Subcutaneous abdominal adipose tissue (tissue), 5 donors: Measurements from ENCODE around the gene LRP10.
A peak's percentile ranks its signal among the peaks of the same experiment; 100 is the strongest.
"Not testable (repeated sequence)": the region's sequence is repeated elsewhere in the genome, so short reads cannot be mapped to it uniquely, and the experiment has no call there.

ENCODE experiments used
- H3K27ac ChIP-seq: one replicate; pipeline ENCODE4 v1.7.0; 2013; ENCODE audit warnings: low read depth, mild to moderate bottlenecking, inconsistent platforms, low read length, moderate library complexity
- H3K27me3 ChIP-seq, 5 donors: one replicate each; pipeline ENCODE4 v1.7.0; 2013; ENCODE audit warnings: low read length in 5 of 5, inconsistent platforms in 1 of 5; ENCODE audit not compliant: control insufficient read depth in 5 of 5, insufficient read depth in 4 of 5
- H3K36me3 ChIP-seq, 5 donors: one replicate each; pipeline ENCODE4 v1.7.0; 2013; ENCODE audit warnings: low read length in 5 of 5; ENCODE audit not compliant: control insufficient read depth in 5 of 5, insufficient read depth in 5 of 5
- H3K4me1 ChIP-seq, 5 donors: one replicate each; pipeline ENCODE4 v1.7.0; 2013; ENCODE audit warnings: low read length in 5 of 5, mild to moderate bottlenecking in 3 of 5, moderate library complexity in 1 of 5; ENCODE audit not compliant: control insufficient read depth in 5 of 5, insufficient read depth in 5 of 5
- H3K4me3 ChIP-seq, 5 donors: one replicate each; pipeline ENCODE4 v1.7.0; 2013; ENCODE audit warnings: low read length in 5 of 5, low read depth in 1 of 5
- H3K9ac ChIP-seq, 5 donors: one replicate each; pipeline ENCODE4 v1.7.0; 2013; ENCODE audit warnings: low read length in 5 of 5, mild to moderate bottlenecking in 4 of 5, moderate library complexity in 3 of 5
- H3K9me3 ChIP-seq, 5 donors: one replicate each; pipeline ENCODE4 v1.7.0; 2013; ENCODE audit warnings: low read length in 5 of 5; ENCODE audit not compliant: control insufficient read depth in 5 of 5
- donor health status: healthy.
- donor health status: healthy.
- donor health status: healthy.
- donor health status: healthy.
- donor health status: healthy.

Gene LRP10, protein sequence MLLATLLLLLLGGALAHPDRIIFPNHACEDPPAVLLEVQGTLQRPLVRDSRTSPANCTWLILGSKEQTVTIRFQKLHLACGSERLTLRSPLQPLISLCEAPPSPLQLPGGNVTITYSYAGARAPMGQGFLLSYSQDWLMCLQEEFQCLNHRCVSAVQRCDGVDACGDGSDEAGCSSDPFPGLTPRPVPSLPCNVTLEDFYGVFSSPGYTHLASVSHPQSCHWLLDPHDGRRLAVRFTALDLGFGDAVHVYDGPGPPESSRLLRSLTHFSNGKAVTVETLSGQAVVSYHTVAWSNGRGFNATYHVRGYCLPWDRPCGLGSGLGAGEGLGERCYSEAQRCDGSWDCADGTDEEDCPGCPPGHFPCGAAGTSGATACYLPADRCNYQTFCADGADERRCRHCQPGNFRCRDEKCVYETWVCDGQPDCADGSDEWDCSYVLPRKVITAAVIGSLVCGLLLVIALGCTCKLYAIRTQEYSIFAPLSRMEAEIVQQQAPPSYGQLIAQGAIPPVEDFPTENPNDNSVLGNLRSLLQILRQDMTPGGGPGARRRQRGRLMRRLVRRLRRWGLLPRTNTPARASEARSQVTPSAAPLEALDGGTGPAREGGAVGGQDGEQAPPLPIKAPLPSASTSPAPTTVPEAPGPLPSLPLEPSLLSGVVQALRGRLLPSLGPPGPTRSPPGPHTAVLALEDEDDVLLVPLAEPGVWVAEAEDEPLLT

DNA sequence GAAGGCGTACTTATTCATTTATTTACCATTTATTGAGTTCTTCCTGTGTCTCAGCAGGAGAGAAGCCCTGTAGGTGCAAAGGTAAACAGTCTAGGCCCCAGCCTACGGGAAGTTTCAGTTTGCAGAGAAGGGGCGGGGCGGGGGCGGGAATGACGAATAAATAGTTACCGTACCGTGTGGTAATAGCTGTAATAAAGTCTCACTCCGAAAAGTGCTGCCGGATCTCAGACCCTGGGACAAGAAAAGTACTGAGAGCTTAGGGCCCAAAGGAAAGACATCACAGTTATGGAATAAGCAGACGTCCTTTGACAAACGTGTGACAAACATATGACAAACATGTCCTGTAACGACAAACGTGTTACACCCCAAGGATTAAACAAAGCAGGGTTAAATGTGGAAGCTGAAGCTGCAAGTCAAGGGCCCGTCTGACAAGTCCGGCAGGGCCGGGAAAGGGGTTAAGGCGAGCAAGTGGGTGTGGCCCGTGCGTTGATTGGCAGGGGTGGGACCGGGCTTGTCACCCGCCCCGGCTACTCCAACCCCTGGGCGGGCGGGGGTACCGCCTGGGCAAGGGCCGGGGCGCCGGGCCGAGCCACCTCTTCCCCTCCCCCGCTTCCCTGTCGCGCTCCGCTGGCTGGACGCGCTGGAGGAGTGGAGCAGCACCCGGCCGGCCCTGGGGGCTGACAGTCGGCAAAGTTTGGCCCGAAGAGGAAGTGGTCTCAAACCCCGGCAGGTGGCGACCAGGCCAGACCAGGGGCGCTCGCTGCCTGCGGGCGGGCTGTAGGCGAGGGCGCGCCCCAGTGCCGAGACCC lies at the start of gene LRP10:
Gene LRP10 (plus strand): TSS at position 517 of the 809 bp plus-strand sequence. CDS start 564 bp downstream, outside the sequence.
- peak within 1 kb of the TSS; percentile 99 for H3K27ac ChIP-seq
- peaks cover 1 to 19% (median 16%) of the 10 kb centered on the region in 5 donors for H3K4me1 ChIP-seq
- peaks cover 0 to 32% (median 26%) of the 10 kb centered on the region in 5 donors for H3K36me3 ChIP-seq
- H3K27me3 ChIP-seq: no peaks in the 10 kb centered on the region
- peak within 1 kb of the TSS; percentile 79 to 88 (median 86) for H3K4me3 ChIP-seq
- H3K9me3 ChIP-seq: no peaks in the 10 kb centered on the region
- peak within 1 kb of the TSS; percentile 93 to 99 (median 96) for H3K9ac ChIP-seq

DNA sequence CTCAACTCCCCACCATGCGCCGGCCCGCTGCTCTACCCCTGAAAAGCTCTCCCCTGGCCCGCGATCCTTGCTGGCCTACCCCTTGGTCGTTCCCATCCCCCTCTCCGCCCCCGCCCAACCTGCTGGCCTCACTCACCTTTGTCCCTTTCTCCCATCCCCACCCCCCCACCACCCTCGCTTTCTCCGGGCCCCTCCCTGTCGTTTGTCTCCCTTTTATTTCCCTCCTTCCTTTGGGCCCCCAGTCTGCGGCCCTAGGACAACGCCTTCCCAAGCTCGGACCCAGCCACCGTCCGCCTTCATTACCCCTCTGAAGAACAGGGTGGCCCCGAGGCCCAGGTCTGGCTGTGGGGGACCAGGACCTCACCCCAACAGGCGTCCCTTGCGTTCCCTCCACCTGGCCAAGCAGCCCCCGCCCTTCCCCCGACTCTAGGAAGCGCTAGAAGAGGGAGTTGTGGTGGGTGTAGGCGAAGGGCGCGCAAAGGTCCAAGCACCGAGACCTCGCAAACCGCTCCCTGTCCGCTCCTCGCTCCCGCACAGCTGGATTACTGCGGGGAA lies 49.4 kb upstream of the LRP10 start:
- peak overlapping the region in 3 of 5 donors; percentile 47 to 64 (median 55) for H3K9ac ChIP-seq
- H3K4me1 ChIP-seq: peaks cover 5 to 40% (median 24%) of the 10 kb centered on the region in 5 donors
- no peak overlapping the region for H3K27ac ChIP-seq

DNA sequence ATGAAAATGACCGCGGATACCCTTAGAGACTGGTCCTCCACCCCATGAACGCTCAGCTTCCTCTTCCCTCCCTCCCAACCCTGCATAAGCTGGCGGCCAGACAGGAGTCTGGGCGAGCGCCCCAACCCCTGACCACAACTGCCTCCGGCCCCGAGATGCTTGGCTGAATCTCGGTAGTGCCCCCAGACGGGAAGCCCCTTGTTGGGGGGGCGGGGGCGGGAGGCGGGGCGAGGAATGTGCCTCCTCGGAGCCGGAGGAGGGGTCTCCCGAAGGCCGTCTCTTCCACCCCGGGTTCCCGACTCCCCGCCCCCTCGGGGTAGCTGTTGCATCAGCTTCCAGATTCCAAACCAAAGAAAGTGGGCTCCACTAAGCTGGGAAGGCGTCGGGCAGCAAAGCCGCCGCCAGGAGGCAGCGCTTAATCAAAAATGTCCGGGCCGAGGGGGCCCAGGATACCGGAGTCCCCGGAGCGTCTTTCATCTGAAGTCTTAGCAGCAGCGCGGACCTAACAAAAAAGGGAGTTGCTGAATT lies 48.9 kb upstream of the LRP10 start:
- Histone ChIP-seq H3K27ac (no peak overlapping the region), H3K27me3 (peaks cover 0 to 13% (median 0%) of the 10 kb centered on the region in 5 donors), H3K4me1 (peaks cover 5 to 39% (median 24%) of the 10 kb centered on the region in 5 donors), H3K9me3 (no peaks in the 10 kb centered on the region), H3K36me3 (no peaks in the 10 kb centered on the region), H3K9ac (peak overlapping the region in 3 of 5 donors; percentile 47 to 64 (median 55)), H3K4me3 (peak overlapping the region; percentile 19 to 52 (median 39))

More for the DNA sequence above, 49.4 kb upstream of the LRP10 start:
- Histone ChIP-seq H3K4me3 (peak overlapping the region in 4 of 5 donors; percentile 19 to 52 (median 36)), H3K9me3 (no peaks in the 10 kb centered on the region), H3K36me3 (no peaks in the 10 kb centered on the region), H3K27me3 (peaks cover 0 to 13% (median 0%) of the 10 kb centered on the region in 5 donors)

DNA sequence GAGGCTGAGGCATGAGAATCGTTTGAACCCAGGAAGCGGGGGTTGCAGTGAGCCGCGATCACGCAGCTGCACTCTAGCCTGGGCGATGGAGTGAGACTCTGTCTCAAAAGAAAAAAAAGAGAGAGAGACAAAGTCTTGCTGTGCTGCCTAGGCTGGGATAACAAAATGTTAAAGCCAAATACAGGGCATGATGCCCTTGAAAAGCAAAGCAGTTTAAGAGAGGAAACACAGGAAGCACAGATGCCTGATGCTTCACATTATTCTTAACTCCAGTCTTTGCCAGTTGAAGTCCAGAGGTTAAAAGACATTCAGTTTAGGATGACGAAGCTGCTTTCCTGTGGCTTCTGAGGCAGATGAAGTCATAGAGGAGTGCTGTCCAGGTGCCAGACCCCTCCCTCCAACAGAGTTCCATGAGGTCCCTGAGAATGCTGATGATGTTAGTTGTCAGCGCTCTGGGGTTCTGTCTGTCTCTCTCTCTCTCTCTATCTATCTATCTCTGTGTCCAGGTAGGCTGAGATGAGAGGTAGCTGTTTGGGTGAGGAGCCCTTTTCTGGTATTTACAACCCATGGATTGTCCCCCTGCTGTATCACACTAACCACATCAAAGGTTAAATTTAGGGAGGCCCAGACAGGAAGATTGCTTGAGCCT lies 46.7 kb upstream of the LRP10 start:
- no peak overlapping the region for H3K4me3 ChIP-seq
- H3K27ac ChIP-seq: no peak overlapping the region
- H3K9ac ChIP-seq: peak overlapping the region in 1 of 5 donors; percentile 48
- H3K36me3 ChIP-seq: no peaks in the 10 kb centered on the region
- H3K27me3 ChIP-seq: peaks cover 0 to 9% (median 0%) of the 10 kb centered on the region in 5 donors
- peaks cover 3 to 24% (median 22%) of the 10 kb centered on the region in 5 donors for H3K4me1 ChIP-seq
- H3K9me3 ChIP-seq: no peaks in the 10 kb centered on the region

DNA sequence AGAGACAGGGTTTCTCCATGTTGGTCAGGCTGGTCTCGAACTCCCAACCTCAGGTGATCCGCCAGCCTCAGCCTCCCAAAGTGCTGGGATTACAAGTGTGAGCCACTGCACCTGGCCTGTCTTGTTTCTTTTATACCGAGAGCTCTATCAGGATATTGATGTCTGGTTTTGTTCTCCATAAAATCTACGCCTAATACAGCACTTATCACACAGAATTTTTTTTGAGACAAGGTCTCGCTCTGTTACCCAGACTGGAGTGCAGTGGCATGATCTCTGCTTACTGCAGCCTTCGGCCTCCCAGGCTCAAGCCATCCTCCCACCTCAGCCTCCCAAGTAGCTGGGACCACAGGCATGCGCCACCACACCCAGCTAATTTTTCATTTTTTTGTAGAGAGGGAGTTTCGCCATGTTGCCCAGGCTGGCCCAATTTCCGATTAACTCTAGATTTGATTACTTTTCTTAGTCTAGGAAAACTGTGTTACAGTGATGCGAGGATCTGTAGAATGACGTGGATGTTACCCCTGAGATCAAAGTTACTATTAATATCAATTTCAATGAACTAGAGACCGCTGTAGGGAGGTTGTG lies 42.4 kb upstream of the LRP10 start:
- H3K27me3 ChIP-seq, H3K9me3 ChIP-seq: not testable (repeated sequence)
- peak overlapping the region; percentile 80 for H3K27ac ChIP-seq
- H3K9ac ChIP-seq: peak overlapping the region in 4 of 5 donors; percentile 86 to 93 (median 89)
- peaks cover 0 to 18% (median 14%) of the 10 kb centered on the region in 5 donors for H3K4me1 ChIP-seq
- peak overlapping the region; percentile 78 to 96 (median 91) for H3K4me3 ChIP-seq
- H3K36me3 ChIP-seq: peaks cover 5 to 11% (median 6%) of the 10 kb centered on the region in 5 donors

DNA sequence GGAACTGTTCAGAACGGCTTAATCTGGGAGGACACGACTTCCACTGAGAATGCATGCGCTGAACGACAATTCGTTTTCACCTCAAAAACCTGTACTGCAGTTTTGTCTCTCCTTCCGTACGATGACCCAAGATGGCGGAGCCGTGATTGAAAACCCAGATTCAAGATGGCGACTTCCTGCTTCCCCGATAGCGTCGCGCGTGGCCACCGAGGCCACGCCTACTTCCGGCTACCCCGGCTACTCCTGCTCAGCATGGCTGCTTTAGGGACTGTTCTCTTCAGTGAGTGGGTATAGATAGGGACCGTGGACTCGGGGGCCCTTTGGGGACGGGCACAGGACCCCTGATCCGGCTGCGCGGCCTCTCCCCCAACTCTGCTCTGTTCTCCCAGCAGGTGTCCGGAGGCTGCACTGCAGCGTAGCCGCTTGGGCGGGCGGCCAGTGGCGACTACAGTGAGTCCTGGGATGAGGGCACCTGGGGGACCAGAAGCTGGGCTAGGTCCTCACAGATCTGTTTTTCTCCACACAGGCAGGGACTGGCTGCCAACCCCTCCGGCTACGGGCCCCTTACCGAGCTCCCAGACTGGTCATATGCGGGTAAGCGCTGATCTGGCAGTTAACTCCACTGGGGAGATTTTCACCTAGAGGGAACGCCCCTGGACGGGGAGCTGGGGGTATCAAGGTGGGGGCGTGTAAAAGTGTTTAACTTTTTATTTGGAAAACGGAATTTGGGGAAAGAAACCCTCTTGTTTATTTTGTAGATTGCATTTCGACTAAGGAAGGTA lies 41.7 kb upstream of the LRP10 start, which contains the start of gene MRPL52:
Gene MRPL52 (plus strand): TSS at position 227 of the 782 bp plus-strand sequence. CDS start 26 bp downstream, at position 253.
- Histone ChIP-seq H3K27me3 (peaks cover 0 to 1% (median 0%) of the 10 kb centered on the region in 5 donors), H3K9me3 (no peaks in the 10 kb centered on the region), H3K36me3 (peaks cover 6 to 17% (median 11%) of the 10 kb centered on the region in 5 donors), H3K4me1 (peaks cover 0 to 16% (median 14%) of the 10 kb centered on the region in 5 donors), H3K9ac (peak within 1 kb of the TSS; percentile 63 to 93 (median 87)), H3K27ac (peak within 1 kb of the TSS; percentile 80), H3K4me3 (peak within 1 kb of the TSS; percentile 82 to 96 (median 91))

DNA sequence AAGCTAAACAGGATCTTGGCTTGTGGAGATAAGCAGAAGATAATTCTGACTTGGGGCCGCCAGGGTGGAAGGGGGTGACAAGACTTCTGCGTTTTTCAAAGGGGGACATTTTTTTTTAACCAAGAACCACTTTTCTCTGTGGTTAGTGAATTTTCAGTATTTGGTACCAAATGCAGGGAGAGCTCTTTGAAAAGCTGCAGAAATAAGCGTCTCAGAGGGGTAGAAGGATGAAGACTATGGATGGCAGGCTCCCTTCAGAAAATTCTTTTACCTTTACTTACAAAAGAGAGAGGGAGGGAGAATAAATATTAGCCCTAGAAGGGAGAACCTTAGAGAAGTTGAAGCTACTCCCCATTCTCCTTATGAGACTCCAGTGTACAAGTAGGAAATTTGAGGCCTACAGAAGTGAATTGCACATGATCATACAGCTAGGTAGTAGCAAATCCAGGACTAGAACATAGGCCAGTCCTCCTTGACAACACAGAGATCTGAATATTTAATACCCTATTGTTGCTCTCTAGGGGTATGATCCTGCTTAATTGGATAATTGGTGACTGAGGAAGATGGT lies 41.0 kb upstream of the LRP10 start:
- H3K27ac ChIP-seq: no peak overlapping the region

DNA sequence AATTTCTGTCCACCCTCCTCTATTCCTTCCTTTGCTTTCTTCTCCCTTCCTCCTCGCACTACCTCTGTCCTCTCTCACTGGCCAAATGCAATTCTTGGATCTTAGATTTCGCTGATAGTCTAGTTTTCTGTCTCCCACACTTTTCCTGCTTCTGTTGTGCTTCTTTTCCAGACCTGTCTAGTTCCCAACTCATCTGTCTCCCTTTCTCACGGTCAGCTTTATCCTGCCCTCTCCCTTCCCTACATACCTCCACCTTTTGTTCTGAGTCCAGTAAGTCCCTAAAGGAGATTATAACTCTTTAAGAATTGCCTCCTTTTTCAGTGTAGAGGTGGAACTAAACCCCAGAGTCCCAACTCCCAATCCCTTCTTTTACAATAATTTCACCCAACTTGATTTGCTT lies 36.0 kb upstream of the LRP10 start:
- H3K27ac ChIP-seq: no peak overlapping the region
- peaks cover 6 to 24% (median 12%) of the 10 kb centered on the region in 5 donors for H3K36me3 ChIP-seq
- peaks cover 4 to 43% (median 39%) of the 10 kb centered on the region in 5 donors for H3K4me1 ChIP-seq
- no peaks in the 10 kb centered on the region for H3K27me3 ChIP-seq
- no peak overlapping the region for H3K4me3 ChIP-seq
- no peaks in the 10 kb centered on the region for H3K9me3 ChIP-seq
- peak overlapping the region in 1 of 5 donors; percentile 96 for H3K9ac ChIP-seq

More for the DNA sequence above, 41.0 kb upstream of the LRP10 start:
- Histone ChIP-seq H3K36me3 (peaks cover 6 to 17% (median 12%) of the 10 kb centered on the region in 5 donors), H3K4me1 (peaks cover 0 to 16% (median 14%) of the 10 kb centered on the region in 5 donors), H3K4me3 (peak overlapping the region; percentile 82 to 96 (median 91)), H3K9me3 (no peaks in the 10 kb centered on the region), H3K9ac (peak overlapping the region in 3 of 5 donors; percentile 86 to 93 (median 87)), H3K27me3 (no peaks in the 10 kb centered on the region)
